ENCODE data around the gene GPR146.

- TF ChIP-seq RAD21 (IDR thresholded peaks at IDR 0.05; ENCODE audit: low read length) (no peak), ELK1 (IDR thresholded peaks at IDR 0.05; ENCODE audit: borderline replicate concordance, low read depth, low read length) (no peak)
These were observed 23.7 kb downstream of the GPR146 start for GRCh38 chr7:1068013-1068412.
